K562 (cell line): Measurements from ENCODE around the gene SLC35G6. TPM values are rescaled to one million over a fixed set of nuclear protein-coding genes. Genes with fewer than 3 reads are reported as not detected.
"Not testable (repeated sequence)": the region's sequence is repeated elsewhere in the genome, so short reads cannot be mapped to it uniquely, and the experiment has no call there.

Experiments used
- ATAC-seq: fragments of 200-7000 bp; cut with Tn5 transposase; 3 replicates; pipeline ENCODE4 v1.9.1; 2020; ENCODE audit warnings: moderate library complexity
- BruUV-seq: library from RNA; stranded (reverse); fragments of 400-500 nt; replicated peaks from 2 replicates; lab custom pipeline; 2021; lab: Mats Ljungman, UMichigan
- CTCF ChIA-PET: fragments of 300-600 bp; formaldehyde crosslinking; extraction: SDS; loops from one replicate; lab custom pipeline; 2021; ENCODE audit warnings: low intra/inter-chr PET ratio; lab: Yijun Ruan, JAX
- POLR2A ChIA-PET: fragments of 300-600, 350-650 bp; sonication (Branson Sonifier 250); formaldehyde crosslinking; extraction: SDS; loops from one replicate; lab custom pipeline; 2021; ENCODE audit warnings: antibody characterized with exemption, inconsistent platforms; lab: Yijun Ruan, JAX
- DNase-seq, 4 experiments: peaks; one replicate each; pipeline versions ENCODE4 v3.0.0 to v3.0.0-alpha.2; 2011 to 2018; ENCODE audit warnings: low spot score in 3 of 4, mixed read lengths in 3 of 4; ENCODE audit errors: extremely low read depth in 1 of 4
- FAIRE-seq: peaks from 2 replicates; lab custom pipeline; 2011; peaks lifted over from hg19 to GRCh38; lab: Jason Lieb, UNC
- H2AFZ ChIP-seq: 2 replicates; pipeline ENCODE4 v1.6.0; 2011; ENCODE audit warnings: low read depth, low read length, control low read depth, inconsistent platforms
- H3K27ac ChIP-seq: fragments of 200-600 bp; 3 replicates; pipeline ENCODE4 v1.8.0; 2011; ENCODE audit warnings: low read depth, mild to moderate bottlenecking, control low read depth, inconsistent platforms, low read length, moderate library complexity, mixed read lengths; ENCODE audit errors: extremely low read depth
- H3K27me3 ChIP-seq, 2 experiments: fragments of 300-600 bp in 1 of 2; 2 replicates in 1 of 2; 3 replicates in 1 of 2; pipeline versions ENCODE4 v1.6.0 to v1.8.0; 2011; ENCODE audit warnings: inconsistent platforms in 2 of 2, low read length in 2 of 2, mild to moderate bottlenecking in 1 of 2, mixed read lengths in 1 of 2, moderate library complexity in 1 of 2; ENCODE audit not compliant: control insufficient read depth in 2 of 2, insufficient read depth in 2 of 2
- H3K36me3 ChIP-seq: fragments of 300-600 bp; 3 replicates; pipeline ENCODE4 v1.8.0; 2011; ENCODE audit warnings: mild to moderate bottlenecking, low read length, inconsistent platforms; ENCODE audit not compliant: control insufficient read depth, insufficient read depth
- H3K4me1 ChIP-seq, 2 experiments: fragments of 200-600 bp in 1 of 2; replicated peaks in 1 of 2; 2 replicates in 1 of 2; 3 replicates in 1 of 2; pipeline versions ENCODE4 v1.5.1 to v1.8.0; 2011; ENCODE audit warnings: inconsistent platforms in 2 of 2, low read length in 2 of 2, mild to moderate bottlenecking in 1 of 2, mixed read lengths in 1 of 2, moderate library complexity in 1 of 2; ENCODE audit not compliant: control insufficient read depth in 2 of 2, insufficient read depth in 2 of 2
- H3K4me2 ChIP-seq: 2 replicates; pipeline ENCODE4 v1.6.1; 2011; ENCODE audit warnings: low read length, control low read depth, inconsistent platforms, mixed read lengths; ENCODE audit not compliant: insufficient read depth
- H3K4me3 ChIP-seq: fragments of 200-600 bp; sonication (generic), shearing (Covaris generic); 2 replicates; pipeline ENCODE4 v1.5.1; 2016; ENCODE audit warnings: control low read depth, inconsistent platforms
- H3K79me2 ChIP-seq: fragments of 200-600 bp; 3 replicates; pipeline ENCODE4 v1.8.0; 2011; ENCODE audit warnings: low read length, inconsistent platforms; ENCODE audit not compliant: control insufficient read depth, insufficient read depth
- H3K9ac ChIP-seq, 2 experiments: 2 replicates each; pipeline versions ENCODE4 v1.6.0 to v1.6.1; 2011; ENCODE audit warnings: low read depth in 2 of 2, low read length in 2 of 2, control low read depth in 1 of 2, inconsistent platforms in 1 of 2, mild to moderate bottlenecking in 1 of 2, mixed read lengths in 1 of 2; ENCODE audit not compliant: insufficient read depth in 1 of 2
- H3K9me1 ChIP-seq: one replicate; pipeline ENCODE4 v1.6.0; 2011; ENCODE audit warnings: inconsistent platforms, mild to moderate bottlenecking, low read length, moderate library complexity; ENCODE audit not compliant: control insufficient read depth, insufficient read depth
- H3K9me3 ChIP-seq: replicated peaks from 2 replicates; pipeline ENCODE4 v1.5.1; 2011; ENCODE audit warnings: low read depth, low read length, inconsistent platforms; ENCODE audit not compliant: control insufficient read depth, insufficient read depth
- H4K20me1 ChIP-seq: replicated peaks from 2 replicates; pipeline ENCODE4 v1.6.1; 2011; ENCODE audit warnings: low read length, inconsistent platforms, mixed read lengths; ENCODE audit not compliant: control insufficient read depth, insufficient read depth
- DPF2 ChIP-seq: fragments of 450-650 bp; IDR thresholded peaks from 2 replicates; pipeline ENCODE4 v1.6.1; 2016
- ELF2 ChIP-seq: fragments of 250-450 bp; sonication (Bioruptor Pico); IDR thresholded peaks from 2 replicates; pipeline ENCODE4 v1.5.0; 2021; ENCODE audit warnings: mild to moderate bottlenecking
- MAZ ChIP-seq, 2 experiments: fragments of 450-650 bp in 1 of 2; sonication (generic) in 1 of 2; formaldehyde crosslinking; IDR thresholded peaks in 1 of 2; conservative IDR thresholded peaks in 1 of 2; 2 replicates each; pipeline versions ENCODE4 v1.4.0 to v1.5.0; 2020; ENCODE audit warnings: mild to moderate bottlenecking in 1 of 2, missing genetic modification reagents in 1 of 2
- NFRKB ChIP-seq: fragments of 450-650 bp; IDR thresholded peaks from 2 replicates; pipeline ENCODE4 v1.6.1; 2016; ENCODE audit warnings: low read depth
- NRF1 ChIP-seq, 2 experiments: fragments of 450-650 bp; IDR thresholded peaks in 1 of 2; conservative IDR thresholded peaks in 1 of 2; 2 replicates each; pipeline ENCODE4 v1.6.1; 2014; ENCODE audit warnings: mild to moderate bottlenecking in 2 of 2
- SMARCE1 ChIP-seq: fragments of 450-650 bp; IDR thresholded peaks from 2 replicates; pipeline ENCODE4 v1.7.1; 2016; ENCODE audit warnings: mild to moderate bottlenecking
- XRCC3 ChIP-seq: fragments of 450-650 bp; IDR thresholded peaks from 2 replicates; pipeline ENCODE4 v1.6.1; 2017; ENCODE audit warnings: mild to moderate bottlenecking, moderate library complexity
- ZNF395 ChIP-seq: fragments of 200-800 bp; sonication (Bioruptor generic); IDR thresholded peaks from 2 replicates; pipeline ENCODE4 v1.6.1; 2017; ENCODE audit warnings: missing genetic modification characterization, missing compliant biosample characterization
- ZNF431 ChIP-seq: sonication (generic); formaldehyde crosslinking; IDR thresholded peaks from 2 replicates; pipeline ENCODE4 v1.8.0; 2022; ENCODE audit warnings: mild to moderate bottlenecking, missing genetic modification reagents
- WGBS: fragments of 100-300 bp; shearing (Covaris generic); methylation state at CpG from one replicate; pipeline ENCODE4 v1.1.6; 2016; ENCODE audit warnings: low coverage, mixed read lengths; ENCODE audit not compliant: insufficient coverage; ENCODE audit errors: missing lambda C conversion rate; 5-methylcytosine and 5-hydroxymethylcytosine counted together
- in situ Hi-C: fragments of 300-500 bp; cut with MboI; formaldehyde crosslinking; loops from 4 replicates; pipeline ENCODE4 v1.15.0; 2018; ENCODE audit warnings: inconsistent platforms, mixed read lengths
- intact Hi-C: fragments of 100-400 bp; cut with micrococcal nuclease; formaldehyde crosslinking; loops from 2 replicates; pipeline ENCODE4 v1.14.2; 2022
- polyA plus RNA-seq, 8 experiments: library from polyadenylated mRNA; depleted of rRNA in 4 of 8; stranded (reverse) in 5 of 8; unstranded in 3 of 8; fragments of >200 nt; fragmentation: Nextera tagmentation in 2 of 8; fragmentation: Illumina TruSeq in 1 of 8; extraction: Ambion mirVana in 2 of 8; extraction: Trizol in 1 of 8; gene quantifications; 2 replicates each; pipeline versions ENCODE4 v1.2.1 to v1.2.3, GENCODE V29; 2011 to 2014; ENCODE audit warnings: inconsistent platforms in 1 of 8, missing spikeins in 1 of 8
- total RNA-seq, 7 experiments: library from RNA; depleted of rRNA in 6 of 7; stranded (reverse); fragments of >200 nt in 6 of 7; fragmentation: Illumina TruSeq in 2 of 7; extraction: Trizol in 2 of 7; gene quantifications; 2 replicates each; pipeline versions ENCODE4 v1.2.1 to v1.2.3, GENCODE V29; 2011 to 2021; ENCODE audit warnings: low replicate concordance in 1 of 7

Gene SLC35G6
- total and polyA plus RNA-seq, 9 of the 15 experiments (the other 6 are each of a cell fraction or from before 2014, with no cell fraction given): not detected

- Histone ChIP-seq H3K4me1 (peaks cover 38 to 69% of the 10 kb centered on the region in 2 experiments), H2AFZ (peak overlapping the region; percentile 26), H3K9me1 (no peaks in the 10 kb centered on the region), H3K27me3 (no peaks in the 10 kb centered on the region), H4K20me1 (0 out of 2 replicates have a peak, but pooled peaks cover 13% of the 10 kb centered on the region), H3K27ac (peak overlapping the region; percentile 91), H3K9me3 (no peaks in the 10 kb centered on the region), H3K4me2 (peak overlapping the region; percentile 83), H3K79me2 (peaks cover 59% of the 10 kb centered on the region), H3K4me3 (peak overlapping the region; percentile 70), H3K36me3 (no peaks in the 10 kb centered on the region; the same call in 2 of the 3 replicates), H3K9ac (peak overlapping the region; percentile 60 to 92)
- in situ Hi-C loops: no loop called here
- peak; percentile 75 for FAIRE-seq
- CTCF ChIA-PET: no interaction called here
- 15% methylated on average over 7 of the region's 8 CpGs for WGBS
- ATAC-seq: no peak
- BruUV-seq: no TSS peak
- DNase-seq: no peak
- TF ChIP-seq ZNF395 (CRISPR knock-in tag) (0 out of 2 replicates have a peak, but pooled peaks have one; percentile 24), XRCC3 (no peak), ZNF431 (CRISPR knock-in tag) (no peak), MAZ (CRISPR knock-in tag; conservative IDR thresholded peaks at IDR 0.05 in 1 of 2, IDR thresholded peaks at IDR 0.05 in 1 of 2) (0 out of 4 replicates have a peak, but pooled peaks of 1 of the 2 experiments have one; percentile 6), NFRKB (0 out of 2 replicates have a peak, but pooled peaks have one; percentile 2), NRF1 (conservative IDR thresholded peaks at IDR 0.05 in 1 of 2, IDR thresholded peaks at IDR 0.05 in 1 of 2) (peak in 1 of 2 experiments; percentile 27; a peak in 2 of 4 replicates), ELF2 (CRISPR knock-in tag) (no peak), DPF2 (0 out of 2 replicates have a peak, but pooled peaks have one; percentile 8), SMARCE1 (0 out of 2 replicates have a peak, but pooled peaks have one; percentile 25)
- intact Hi-C loops: loop anchor here (5.0 kb wide), 3 partner anchors 43 to 128 kb away; partner anchors contain the start of genes FGF11, KCTD11, TMEM102 and TMEM256
- POLR2A ChIA-PET: interaction anchor here (1.0 to 1.3 kb wide), 6 partner anchors 9 to 126 kb away, joined by 3 to 7 read pairs (median 4); partner anchors contain the start of gene TMEM256
Observed at GRCh38 chr17:7480089-7480384, 1.2 kb upstream of the SLC35G6 start.

GRCh38 chr17:7481842-7482741 is 846 bp downstream of the SLC35G6 start:
- H3K4me2 ChIP-seq, DNase-seq, FAIRE-seq, H2AFZ ChIP-seq, H3K9me1 ChIP-seq, H3K27me3 ChIP-seq, in situ Hi-C loops, H4K20me1 ChIP-seq, H3K9me3 ChIP-seq, H3K36me3 ChIP-seq, ATAC-seq, H3K4me3 ChIP-seq, CTCF ChIA-PET, BruUV-seq: not testable (repeated sequence)
- intact Hi-C loops: loop anchor here (5.0 kb wide), 3 partner anchors 45 to 130 kb away; partner anchors contain the start of genes FGF11, KCTD11, TMEM102 and TMEM256
- 80% methylated on average over 22 of the region's 31 CpGs for WGBS
- Histone ChIP-seq H3K4me1 (peaks cover 24 to 55% of the 10 kb centered on the region in 2 experiments; a peak in 4 of 5 replicates), H3K27ac (peak overlapping the region; percentile 100; the same call in 2 of the 3 replicates), H3K79me2 (peaks cover 58% of the 10 kb centered on the region), H3K9ac (peak overlapping the region; percentile 96 to 99; a peak in 3 of 4 replicates)
- POLR2A ChIA-PET: interaction anchor here (0.7 to 1.3 kb wide), 2 partner anchors 15 to 78 kb away, joined by 3 read pairs; partner anchors contain the start of gene TMEM256
